Stimulated activated CD4-positive, alpha-beta T cell treated with anti-CD3 and anti-CD28 coated beads, Interleukin-15, amount 100 ng/mL, for 1 hour (primary cell): ENCODE measurements around the gene MEF2D.

Experiments
- DNase-seq, 2 donors: peaks; one replicate each; pipeline ENCODE4 v3.0.0-alpha.2; 2020; ENCODE audit warnings: low read depth in 1 of 2, low spot score in 1 of 2

Gene MEF2D

DNA sequence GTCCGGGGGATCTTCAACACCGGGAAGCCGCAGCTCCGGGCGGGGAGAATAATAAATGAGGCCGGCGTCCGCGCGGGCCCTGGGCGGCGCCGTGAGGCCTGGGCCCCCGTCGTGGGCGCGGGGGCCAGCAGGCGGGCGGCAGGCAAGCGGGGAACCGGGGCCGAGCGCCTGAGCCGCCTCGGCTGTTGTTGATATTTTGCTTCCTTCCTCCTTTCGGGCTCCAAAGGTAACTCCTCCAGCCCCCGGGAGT lies at the start of gene MEF2D:
TSS of gene MEF2D (minus strand) at position 233 of the 250 bp plus-strand sequence. CDS start 17,483 bp downstream, outside the sequence.
- no peak for DNase-seq

DNA sequence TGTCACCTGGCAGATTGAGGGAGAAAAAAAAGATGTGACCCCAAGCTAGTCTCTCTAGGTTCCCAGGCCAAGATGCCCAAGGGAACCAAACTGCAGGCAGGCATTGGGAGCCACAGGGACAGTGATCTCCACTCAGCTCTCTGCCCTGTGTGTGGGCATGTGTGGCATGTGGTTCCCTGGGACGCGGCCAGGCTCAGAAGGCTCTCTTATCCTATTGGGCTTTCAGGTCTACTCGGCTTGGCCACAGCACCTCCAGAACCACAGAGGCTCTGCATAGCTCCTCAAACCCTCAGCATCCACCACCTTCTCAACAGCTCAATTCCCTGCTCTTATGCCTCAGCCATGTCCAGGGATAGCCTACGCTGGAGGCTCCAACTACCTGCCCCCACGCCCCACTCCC lies 49.8 kb upstream of the MEF2D start:
- no peak for DNase-seq

DNA sequence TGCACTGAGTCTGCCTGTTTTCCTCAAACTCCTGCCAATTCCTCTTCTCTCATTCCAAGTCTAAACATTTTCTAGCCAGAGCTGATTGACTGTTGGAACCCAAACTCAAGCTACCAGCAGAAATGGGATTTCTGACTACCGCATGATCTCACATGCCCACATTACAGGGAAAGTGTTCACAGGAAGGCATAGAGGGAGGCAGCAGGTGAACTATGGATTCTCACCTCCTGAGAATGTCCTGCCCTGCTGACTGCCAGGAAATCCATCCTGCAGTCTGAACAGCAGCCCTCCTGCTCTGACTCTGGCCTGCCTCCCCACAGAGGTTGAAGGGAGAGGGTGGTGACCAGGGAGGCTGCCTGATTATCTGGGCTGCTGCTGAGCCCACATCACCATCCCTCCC lies 49.3 kb upstream of the MEF2D start:
- no peak for DNase-seq

DNA sequence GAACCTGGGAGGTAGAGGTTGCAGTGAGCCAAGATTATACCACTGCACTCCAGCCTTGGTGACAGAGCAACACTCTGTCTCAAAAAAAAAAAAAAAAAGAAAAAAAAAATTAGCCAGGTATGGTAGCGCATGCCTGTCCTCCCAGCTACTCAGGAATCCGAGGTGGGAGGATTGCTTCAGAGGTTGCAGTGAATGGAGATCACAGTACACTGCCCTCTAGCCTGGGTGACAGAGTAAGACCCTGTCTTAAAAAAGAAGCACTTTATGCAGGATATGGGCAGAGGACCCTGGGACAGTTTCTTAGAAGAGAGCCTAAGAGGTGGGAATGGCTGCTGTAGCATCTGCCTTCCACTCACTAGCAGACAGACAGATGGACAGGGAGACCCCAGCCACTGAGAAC lies 48.8 kb upstream of the MEF2D start:
- no peak for DNase-seq

DNA sequence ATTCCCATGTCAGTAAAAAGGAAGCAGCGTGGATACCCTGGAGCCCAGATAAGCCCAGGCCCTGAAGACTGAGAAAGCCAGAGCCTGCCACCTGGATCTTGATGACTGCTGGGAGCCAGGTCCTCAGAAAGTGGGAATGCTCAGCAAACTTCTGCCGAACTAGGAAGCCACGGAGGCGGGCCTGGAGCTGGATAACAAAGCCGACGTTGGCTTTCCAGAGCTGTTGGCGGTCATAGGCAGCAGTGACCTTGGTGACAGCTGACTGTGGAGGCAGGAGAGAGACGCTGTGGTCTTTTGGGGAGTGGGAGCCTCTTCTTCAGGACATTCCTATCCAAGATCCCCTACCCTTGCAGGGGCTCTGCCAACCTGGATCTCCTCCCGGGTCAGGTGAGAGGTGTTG lies 47.4 kb upstream of the MEF2D start:
- DNase-seq: no peak

DNA sequence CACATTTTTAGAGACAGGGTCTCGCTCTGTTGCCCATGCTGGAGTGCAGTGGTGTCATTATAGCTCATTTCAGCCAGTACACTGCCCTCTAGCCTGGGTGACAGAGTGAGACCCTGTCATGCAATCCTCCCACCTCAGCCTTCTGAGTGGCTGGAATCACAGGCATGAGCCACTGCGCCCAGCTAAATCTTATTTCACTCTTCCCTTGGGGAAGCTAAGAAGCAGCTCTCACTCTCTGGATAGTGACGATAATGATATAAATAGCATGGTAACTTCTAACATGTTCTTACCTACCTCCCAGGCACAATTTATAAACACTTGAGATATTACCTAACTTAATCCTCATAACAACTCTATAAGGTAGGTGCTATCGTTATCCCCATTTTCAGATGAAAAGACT lies 46.9 kb upstream of the MEF2D start:
- no peak for DNase-seq

DNA sequence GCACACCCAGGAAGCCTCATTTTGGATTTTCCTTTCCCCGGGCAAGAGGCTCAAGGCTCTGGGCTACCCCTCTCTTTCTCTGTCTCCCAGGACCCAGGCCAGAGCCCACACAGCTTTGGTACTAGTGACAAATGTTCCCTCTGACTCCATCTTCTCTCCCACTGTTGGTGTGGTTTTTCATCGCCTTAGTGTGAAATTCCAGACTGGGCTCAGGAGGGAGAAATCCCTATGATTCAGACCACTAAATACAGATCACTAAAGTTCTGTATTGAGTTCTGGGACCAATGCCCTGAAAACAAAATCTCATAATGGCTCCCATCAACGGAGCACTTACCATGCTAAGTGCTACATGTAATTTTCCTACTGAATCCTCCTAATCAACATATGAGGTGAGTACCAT lies 45.7 kb upstream of the MEF2D start:
- DNase-seq: no peak

DNA sequence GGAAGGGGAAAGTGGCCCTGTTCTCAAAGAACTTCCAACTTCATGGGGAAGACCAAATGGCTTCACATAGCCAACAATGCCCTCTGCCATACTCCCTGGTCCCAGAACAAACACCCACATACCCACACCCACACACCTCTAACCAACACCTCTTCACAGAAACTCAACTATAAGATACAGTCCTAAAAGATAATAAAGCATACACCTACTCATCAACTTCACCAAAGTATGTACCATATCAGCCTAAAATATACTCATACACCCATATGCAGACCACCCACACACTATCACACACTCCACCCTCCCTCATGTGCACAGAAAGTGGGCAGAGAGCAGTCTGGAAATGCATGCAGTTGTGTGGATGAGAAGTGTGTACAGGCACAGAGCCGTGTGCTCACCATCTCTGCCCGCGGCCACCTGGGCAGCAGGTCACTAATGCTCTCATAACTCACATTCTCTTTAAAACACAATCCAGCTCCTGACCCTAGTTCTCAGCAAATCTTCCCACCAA lies 44.1 kb upstream of the MEF2D start:
- DNase-seq: no peak

DNA sequence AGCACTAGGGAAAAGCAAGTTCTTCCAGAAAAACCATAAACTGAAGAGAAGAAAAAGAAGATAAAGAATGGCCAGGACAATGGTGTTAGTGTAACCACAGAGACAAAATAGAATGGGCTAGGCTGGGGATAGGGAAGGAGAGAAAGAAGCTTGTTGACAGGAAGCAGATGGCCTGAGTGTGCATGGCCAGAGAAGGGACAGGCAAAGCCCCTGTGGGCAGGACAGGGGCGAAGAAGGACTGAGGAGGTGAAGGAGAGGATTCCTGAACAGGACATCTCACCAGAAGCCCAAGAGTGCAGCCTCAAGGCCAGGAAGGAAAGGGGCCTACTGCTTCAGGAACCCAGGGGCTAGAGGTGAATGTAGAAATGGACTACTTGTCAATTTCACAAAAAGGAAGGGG lies 42.5 kb upstream of the MEF2D start:
- no peak for DNase-seq

DNA sequence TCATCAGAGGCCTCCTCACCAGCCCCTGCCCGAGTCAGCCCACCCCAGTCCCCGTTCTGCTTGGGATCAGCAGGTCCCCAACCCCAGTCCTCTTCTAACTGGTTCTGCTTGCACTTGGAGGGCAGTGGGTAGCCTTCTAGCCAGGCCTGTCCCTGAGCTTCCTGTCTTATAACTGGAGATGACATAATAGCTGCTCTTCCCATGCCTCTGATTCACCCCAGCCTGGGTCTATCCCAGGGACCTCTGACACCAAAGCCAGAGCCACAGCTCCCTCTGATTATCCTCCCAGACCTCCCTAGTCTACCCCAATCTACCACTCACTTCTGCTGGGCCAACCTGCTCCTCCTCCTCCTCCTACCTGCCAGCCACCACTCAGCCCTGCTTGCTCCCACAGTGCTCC lies 40.4 kb upstream of the MEF2D start:
- DNase-seq: no peak

DNA sequence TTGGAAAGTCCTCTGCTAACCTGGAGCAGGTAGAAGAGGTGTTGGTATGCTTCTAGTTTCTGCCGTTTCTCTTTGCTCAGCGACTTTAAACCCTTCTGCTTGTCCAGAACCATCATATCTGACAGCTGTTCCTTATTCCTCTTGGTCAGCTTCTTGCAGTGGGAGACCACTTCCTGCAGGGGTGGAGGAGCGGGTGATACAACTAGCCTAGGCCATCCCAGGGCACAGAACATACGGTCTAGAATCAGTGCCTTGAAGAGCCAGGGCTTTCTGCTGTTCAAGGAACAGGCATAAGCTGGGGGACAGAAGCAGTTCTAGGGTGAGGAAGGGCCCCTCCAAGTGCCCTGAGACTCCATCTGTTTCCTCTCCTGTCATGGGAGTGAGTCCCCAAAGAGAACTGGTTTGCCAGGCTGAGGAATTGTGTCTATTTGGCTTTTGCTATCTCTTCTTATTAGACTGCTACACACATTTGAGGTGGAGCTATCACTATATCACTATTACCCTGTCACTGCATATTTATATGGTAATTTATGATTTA lies 39.3 kb upstream of the MEF2D start:
- no peak for DNase-seq

DNA sequence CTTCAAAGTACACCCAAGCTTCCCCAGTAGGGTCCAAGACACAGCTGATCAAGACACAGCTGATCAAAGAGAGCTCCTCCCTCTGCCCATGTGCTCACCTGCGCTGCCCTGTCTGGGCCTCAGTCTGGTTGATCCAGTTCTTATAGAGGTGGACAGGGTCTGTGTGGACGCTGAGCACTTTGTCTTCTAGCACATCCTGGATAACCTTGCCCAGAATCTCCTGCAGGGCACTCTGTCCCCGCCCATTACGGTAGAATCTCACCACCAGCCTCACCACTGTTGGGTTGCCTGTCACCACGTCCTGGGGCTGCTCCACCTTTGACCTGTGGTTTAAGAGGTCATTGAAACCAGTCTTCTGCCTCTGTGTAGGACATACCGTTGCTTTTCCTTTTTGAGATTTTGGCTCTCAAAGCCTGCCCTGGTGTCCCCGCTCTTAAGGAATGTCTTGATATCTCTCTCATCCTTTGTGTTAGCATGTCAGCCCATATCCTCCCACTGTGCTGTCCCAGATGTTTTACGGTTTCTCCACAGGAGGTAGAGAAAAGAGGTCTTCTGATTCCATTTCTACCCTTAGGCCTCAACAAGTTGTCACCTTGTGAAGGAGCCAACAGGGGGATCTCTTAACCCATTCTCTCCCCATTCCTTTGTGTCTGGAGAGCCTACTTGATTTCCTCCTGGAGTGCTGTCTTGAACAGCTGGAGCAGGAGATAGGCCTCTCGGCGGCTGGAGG lies 38.3 kb upstream of the MEF2D start:
- DNase-seq: no peak

DNA sequence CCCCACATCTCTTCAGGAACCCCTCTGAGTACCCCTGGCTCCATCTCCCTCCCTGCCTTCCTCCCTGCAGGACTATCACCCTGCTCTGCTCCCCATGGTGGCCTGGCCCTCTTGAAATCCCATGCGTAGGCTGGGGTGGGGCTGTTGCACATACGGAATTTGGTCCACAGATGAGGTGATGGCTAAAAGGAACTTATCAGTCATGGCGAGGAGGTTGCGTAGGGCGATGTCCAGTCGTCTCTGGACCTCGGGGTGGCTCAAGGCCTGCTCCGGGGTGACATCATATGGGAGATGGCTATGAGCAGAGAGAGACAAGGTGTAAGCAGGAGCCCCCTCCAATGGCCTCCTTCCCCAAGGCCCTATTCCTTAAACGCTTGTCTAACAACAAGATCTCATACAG lies 36.5 kb upstream of the MEF2D start:
- no peak for DNase-seq

DNA sequence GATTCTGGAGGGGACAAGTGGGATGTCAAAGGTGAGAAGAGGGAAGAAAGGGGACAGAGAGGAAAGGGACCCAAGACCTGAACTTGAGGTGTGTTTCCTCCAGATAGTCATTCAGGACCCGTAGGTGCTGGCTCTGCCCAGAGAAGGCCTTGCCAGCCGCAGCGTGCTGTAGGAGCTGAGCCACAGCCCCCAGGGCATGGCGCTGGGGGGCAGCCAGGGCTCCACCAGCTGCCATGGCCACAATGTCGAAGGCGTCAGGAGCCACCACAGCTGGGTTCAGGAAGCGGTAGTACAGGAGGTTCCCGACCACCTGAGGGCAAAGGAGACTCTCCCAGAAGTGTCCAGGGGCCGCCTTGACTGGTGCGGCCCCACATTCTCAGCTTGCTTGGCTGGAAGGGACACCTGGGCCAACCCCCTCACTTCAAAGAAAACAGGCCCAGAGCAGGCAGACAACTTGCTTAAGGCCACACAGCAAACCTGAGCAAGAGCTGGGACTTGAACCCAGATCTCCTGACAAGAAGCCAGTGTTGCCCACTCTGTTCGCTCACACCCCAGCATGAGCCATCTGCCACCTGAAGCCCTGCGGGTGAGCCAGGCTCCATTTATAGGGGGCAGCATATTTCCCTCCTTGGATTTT lies 34.0 kb upstream of the MEF2D start:
- no peak for DNase-seq

DNA sequence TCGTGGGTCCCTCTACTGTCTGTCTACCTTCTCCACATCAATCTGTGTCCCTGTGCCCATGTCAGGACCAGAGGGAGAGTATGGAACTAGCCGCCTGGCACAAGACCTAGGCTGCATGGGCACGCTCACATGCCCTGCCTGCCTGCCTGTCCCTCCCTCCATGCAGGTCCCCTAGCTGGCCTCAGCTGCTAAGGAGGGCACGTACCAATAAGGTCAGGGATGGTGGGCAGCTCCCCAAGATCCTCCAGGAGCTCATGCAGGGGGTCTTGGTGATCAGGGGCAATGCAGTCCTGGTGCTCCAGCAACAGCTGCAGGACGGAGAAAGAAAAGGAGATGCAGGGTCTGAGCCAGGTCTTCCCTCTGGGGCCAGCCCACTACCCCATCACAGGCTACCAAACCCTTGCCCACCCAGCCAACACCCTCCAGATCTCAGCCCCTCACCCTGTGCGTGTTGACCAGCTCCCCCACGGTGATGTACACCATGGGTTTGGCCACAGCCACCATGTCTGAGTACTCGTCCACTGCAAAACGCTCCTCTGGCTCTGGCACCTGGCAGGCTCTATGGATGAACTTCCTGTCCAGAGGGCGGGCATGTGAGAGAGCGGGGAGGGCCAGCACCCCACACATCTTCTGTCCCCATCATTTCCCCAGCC lies 33.1 kb upstream of the MEF2D start:
- no peak for DNase-seq

DNA sequence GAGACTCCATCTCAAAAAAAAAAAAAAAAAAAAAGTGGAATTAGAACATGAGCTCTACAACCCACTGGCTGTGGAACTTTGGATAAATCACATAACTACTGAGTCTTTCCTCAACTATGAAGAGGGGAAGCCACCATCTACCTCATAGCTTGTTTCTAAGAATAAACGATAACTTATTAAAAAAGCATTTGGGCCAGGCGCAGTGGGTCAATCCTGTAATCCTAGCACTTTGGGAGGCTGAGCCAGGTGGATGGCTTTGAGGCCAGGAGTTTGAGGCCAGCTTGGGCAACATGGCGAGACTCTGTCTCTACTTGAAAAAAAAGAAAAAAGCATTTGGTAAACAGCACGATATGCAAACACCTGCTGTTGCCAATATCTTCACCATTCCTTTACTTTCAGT lies 31.8 kb upstream of the MEF2D start:
- no peak for DNase-seq

DNA sequence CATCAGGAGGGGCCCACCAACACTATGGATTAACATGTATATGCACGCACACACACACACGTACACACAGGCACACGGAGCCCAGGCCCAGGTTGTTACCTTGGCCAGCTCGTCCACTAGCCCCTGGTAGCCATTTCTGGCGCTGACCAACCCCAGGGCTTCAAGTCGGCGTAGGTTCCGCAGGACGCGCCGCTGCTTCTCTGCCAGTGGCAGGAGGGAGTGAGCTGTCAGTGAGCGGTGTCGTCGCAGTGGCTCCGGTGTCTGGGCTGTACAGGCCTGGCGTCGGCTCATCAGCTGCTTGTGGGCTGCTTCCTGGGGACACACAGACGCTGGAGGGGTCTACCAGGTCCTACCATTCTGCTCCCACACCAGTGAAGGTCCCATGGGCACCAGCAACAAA lies 29.4 kb upstream of the MEF2D start:
- no peak for DNase-seq

DNA sequence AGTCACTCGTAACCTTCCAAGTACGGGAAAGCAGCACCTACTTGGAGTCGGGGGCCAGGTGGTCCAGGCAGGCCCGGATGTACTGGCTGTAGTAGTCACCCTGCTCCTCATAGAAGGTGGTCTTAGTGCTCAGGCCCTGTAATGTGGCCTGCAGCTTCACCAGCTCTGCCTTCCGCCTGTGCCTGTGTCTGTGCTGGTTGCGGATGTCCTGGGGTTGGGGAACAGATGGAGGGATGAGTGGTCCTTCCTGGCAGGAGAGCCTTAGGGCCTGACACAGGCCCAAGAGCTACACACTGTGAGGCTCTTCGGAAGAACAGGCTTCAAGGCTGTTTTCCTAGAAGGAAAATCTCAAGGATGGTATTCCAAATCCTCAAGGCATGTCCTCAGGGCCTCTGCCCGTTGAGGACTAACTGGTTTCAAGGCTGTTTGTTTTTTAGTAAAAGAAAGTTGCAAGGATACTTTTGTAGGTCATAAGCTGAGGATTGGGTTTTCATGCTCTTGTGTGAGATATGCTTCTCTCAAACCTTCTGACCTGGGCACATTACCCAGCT lies 28.4 kb upstream of the MEF2D start:
- DNase-seq: no peak

DNA sequence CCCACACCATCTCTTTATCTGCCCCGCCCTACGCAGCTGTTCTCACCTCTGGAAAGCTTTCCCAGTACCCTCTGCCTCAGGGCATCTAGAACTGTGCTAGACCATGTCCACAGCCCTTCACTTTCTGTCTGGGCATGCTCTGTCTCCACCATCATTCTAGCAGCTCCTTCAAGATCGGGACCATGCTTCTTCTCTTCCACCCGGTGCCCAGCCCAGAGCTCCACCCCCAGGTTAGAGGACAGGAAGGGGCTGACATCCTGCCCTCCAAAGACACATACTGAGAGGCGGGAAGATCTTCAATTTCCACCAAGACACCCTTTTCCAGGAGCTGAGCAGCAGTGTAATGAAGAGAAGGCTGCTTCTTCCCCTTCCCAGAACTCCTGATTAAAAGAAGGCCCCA lies 27.7 kb upstream of the MEF2D start:
- no peak for DNase-seq

DNA sequence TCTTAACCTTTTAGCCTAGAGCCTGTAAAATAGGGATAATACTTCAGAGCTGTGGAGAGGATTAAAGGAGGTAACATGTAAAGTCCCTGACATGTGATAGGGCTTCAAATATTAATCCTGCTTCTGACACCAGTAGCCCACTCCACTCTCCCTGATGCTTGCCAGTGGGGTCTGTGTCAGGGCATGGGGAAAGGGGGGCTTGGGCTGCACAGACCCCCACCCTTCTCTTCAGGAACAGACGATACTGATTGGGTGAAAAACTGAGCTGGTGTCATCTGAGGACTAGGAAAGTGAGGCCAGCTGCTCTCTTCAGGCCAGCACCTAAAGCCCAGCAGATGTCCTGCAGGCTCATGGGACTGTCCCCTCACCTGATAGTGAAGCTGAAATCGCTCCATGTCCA lies 27.0 kb upstream of the MEF2D start:
- no peak for DNase-seq

DNA sequence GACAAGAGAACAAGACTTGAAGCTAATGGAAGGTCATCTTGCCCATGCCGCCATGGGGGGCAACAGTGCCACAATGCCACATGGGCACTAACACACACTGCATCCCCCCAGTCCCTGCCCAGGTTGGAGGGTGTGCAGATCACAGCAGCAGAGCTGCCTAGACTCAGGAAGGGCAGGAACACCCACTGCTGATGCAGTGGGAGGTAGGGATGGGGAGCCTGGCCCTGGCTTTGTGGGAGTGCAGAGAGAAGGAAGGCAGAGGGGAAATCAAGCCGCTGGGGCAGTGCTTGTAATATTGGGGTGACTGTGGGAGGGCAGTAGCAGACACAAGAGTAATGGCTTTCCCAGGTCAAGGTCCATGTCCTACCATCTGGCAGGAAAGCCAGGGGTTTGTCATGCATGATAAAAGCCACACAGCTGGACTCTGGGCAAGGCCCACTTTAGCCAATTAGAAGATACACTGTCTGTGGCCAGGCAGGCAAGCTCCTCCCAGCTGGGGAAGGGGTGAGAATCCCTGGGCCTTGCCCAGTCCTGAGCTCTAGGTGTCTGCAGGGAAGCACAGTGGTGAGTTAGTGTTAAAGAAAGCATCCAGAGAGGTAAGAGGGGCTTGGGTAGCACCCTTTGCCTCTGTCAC lies 25.4 kb upstream of the MEF2D start:
- DNase-seq: no peak

DNA sequence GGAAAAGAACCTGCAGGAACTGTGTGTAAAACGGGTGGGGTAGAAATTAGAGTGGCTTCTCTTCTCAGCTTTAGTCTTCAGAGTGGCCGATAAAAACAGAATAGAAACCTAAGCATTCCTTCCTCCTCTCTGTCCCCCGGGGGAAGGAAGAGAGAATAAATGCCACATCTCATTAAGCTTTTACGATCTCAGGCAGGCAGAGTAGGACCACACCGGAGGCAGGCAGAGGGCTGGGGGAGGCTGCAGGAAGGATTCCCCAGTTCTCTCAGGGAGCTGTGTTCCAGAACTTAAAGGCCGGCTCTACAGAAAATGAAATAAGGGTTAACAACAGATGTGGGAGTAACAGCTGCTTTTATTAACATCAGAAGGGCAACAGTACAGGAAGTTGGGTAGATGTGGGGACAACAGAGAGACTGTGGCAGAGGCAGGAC lies 24.5 kb upstream of the MEF2D start:
- no peak for DNase-seq
